Bone marrow (tissue), 2 donors: ENCODE results near the gene MYLIP.
"Not testable (repeated sequence)": the region's sequence is repeated elsewhere in the genome, so short reads cannot be mapped to it uniquely, and the experiment has no call there.

ENCODE experiments used
- DNase-seq, 2 donors: peaks; one replicate each; lab custom pipeline; 2025; lab: John Stamatoyannopoulos, UW

MYLIP gene

GRCh38 chr6:16173167-16173940 is 44.5 kb downstream of the MYLIP start:
- DNase-seq, result no peak

- no peak for DNase-seq
These were observed 45.7 kb downstream of the MYLIP start for GRCh38 chr6:16174416-16175078.

GRCh38 chr6:16176600-16176999 is 47.7 kb downstream of the MYLIP start:
- DNase-seq, result not testable (repeated sequence)

- DNase-seq, result no peak
These were observed 49.0 kb downstream of the MYLIP start for GRCh38 chr6:16177881-16178280.

- DNase-seq, result no peak
These were observed 49.5 kb downstream of the MYLIP start for GRCh38 chr6:16178351-16178750.

GRCh38 chr6:16179063-16179462 is 50.2 kb downstream of the MYLIP start:
- DNase-seq, result no peak

- DNase-seq, result peak in 1 of 2 donors; percentile 56
These were observed 51.1 kb downstream of the MYLIP start for GRCh38 chr6:16179970-16180431.

GRCh38 chr6:16180696-16181438 is 52.0 kb downstream of the MYLIP start:
- no peak for DNase-seq

GRCh38 chr6:16181439-16182297 is 52.8 kb downstream of the MYLIP start:
- no peak for DNase-seq

- DNase-seq, result peak in 1 of 2 donors; percentile 11
These were observed 54.3 kb downstream of the MYLIP start for GRCh38 chr6:16183187-16183664.

- DNase-seq, result no peak
These were observed 55.2 kb downstream of the MYLIP start for GRCh38 chr6:16184129-16184528.

- DNase-seq, result no peak
These were observed 55.7 kb downstream of the MYLIP start for GRCh38 chr6:16184551-16184950.

- no peak for DNase-seq
These were observed 58.3 kb downstream of the MYLIP start for GRCh38 chr6:16187176-16187575.

GRCh38 chr6:16190214-16190613 is 61.3 kb downstream of the MYLIP start:
- DNase-seq, result no peak

GRCh38 chr6:16196260-16196983 is 67.5 kb downstream of the MYLIP start:
- DNase-seq, result no peak

- DNase-seq, result no peak
These were observed 68.2 kb downstream of the MYLIP start for GRCh38 chr6:16196984-16197546.
